Osteocyte (in vitro differentiated cells): ENCODE measurements around the gene A2ML1. TPM values are rescaled to one million over a fixed set of nuclear protein-coding genes. Genes with fewer than 3 reads are reported as not detected.

Experiments
- DNase-seq: peaks from one replicate; pipeline ENCODE4 v3.0.0; 2021; ENCODE audit warnings: mixed read lengths; ENCODE audit not compliant: unreplicated experiment; ENCODE audit errors: extremely low spot score
- H3K27ac Mint-ChIP-seq: one replicate; pipeline ENCODE4 v1.8.0; 2021; ENCODE audit warnings: mild to moderate bottlenecking, mixed read lengths; ENCODE audit not compliant: unreplicated experiment
- H3K27me3 Mint-ChIP-seq: one replicate; pipeline ENCODE4 v1.8.0; 2021; ENCODE audit warnings: mixed read lengths; ENCODE audit not compliant: unreplicated experiment
- H3K36me3 Mint-ChIP-seq: one replicate; pipeline ENCODE4 v1.8.0; 2021; ENCODE audit warnings: mixed read lengths; ENCODE audit not compliant: unreplicated experiment
- H3K4me1 Mint-ChIP-seq: one replicate; pipeline ENCODE4 v1.8.0; 2021; ENCODE audit warnings: mixed read lengths; ENCODE audit not compliant: unreplicated experiment
- H3K4me3 Mint-ChIP-seq: one replicate; pipeline ENCODE4 v1.8.0; 2021; ENCODE audit warnings: mild to moderate bottlenecking, moderate library complexity, mixed read lengths; ENCODE audit not compliant: unreplicated experiment
- H3K9me3 Mint-ChIP-seq: one replicate; pipeline ENCODE4 v1.8.0; 2021; ENCODE audit warnings: mixed read lengths; ENCODE audit not compliant: unreplicated experiment
- CTCF ChIP-seq: fragments of 200-600 bp; sonication (generic); IDR thresholded peaks from 2 replicates; pipeline ENCODE4 v1.5.0; 2021; ENCODE audit warnings: antibody characterized with exemption, mild to moderate bottlenecking, moderate library complexity
- total RNA-seq: library from RNA; stranded (reverse); gene quantifications from 2 replicates; pipeline ENCODE4 v1.2.1, GENCODE V29; 2021

A2ML1 gene
- total RNA-seq, 1 donor from 2014 or later, result not detected

GRCh38 chr12:8890313-8891085 is 68.1 kb downstream of the A2ML1 start:
- DNase-seq, result no peak
- Mint-ChIP-seq H3K27ac (no peak overlapping the region), H3K9me3 (no peaks in the 10 kb centered on the region)

GRCh38 chr12:8891976-8892375 is 69.6 kb downstream of the A2ML1 start:
- DNase-seq, result no peak
- Mint-ChIP-seq H3K4me3 (no peak overlapping the region), H3K27ac (no peak overlapping the region), H3K4me1 (peaks cover 2% of the 10 kb centered on the region), H3K36me3 (no peaks in the 10 kb centered on the region), H3K9me3 (no peaks in the 10 kb centered on the region), H3K27me3 (peaks cover 2% of the 10 kb centered on the region)
- no peak for TF ChIP-seq CTCF

More at GRCh38 chr12:8890313-8891085, 68.1 kb downstream of the A2ML1 start:
- peak; percentile 94 for TF ChIP-seq CTCF
- Mint-ChIP-seq H3K27me3 (no peaks in the 10 kb centered on the region), H3K36me3 (no peaks in the 10 kb centered on the region), H3K4me1 (peaks cover 2% of the 10 kb centered on the region), H3K4me3 (peak overlapping the region; percentile 81)

- no peaks in the 10 kb centered on the region for H3K9me3 Mint-ChIP-seq
- peaks cover 6% of the 10 kb centered on the region for H3K27me3 Mint-ChIP-seq
Measured at GRCh38 chr12:8894378-8894777, 72.0 kb downstream of the A2ML1 start.

GRCh38 chr12:8894986-8895385 is 72.6 kb downstream of the A2ML1 start:
- TF ChIP-seq CTCF, result no peak
- Mint-ChIP-seq H3K4me3 (no peak overlapping the region), H3K9me3 (no peaks in the 10 kb centered on the region), H3K27ac (no peak overlapping the region), H3K36me3 (no peaks in the 10 kb centered on the region), H3K4me1 (peaks cover 2% of the 10 kb centered on the region), H3K27me3 (peaks cover 6% of the 10 kb centered on the region)
- no peak for DNase-seq

More at GRCh38 chr12:8894378-8894777, 72.0 kb downstream of the A2ML1 start:
- Mint-ChIP-seq H3K36me3 (no peaks in the 10 kb centered on the region), H3K4me1 (peaks cover 2% of the 10 kb centered on the region), H3K27ac (no peak overlapping the region), H3K4me3 (no peak overlapping the region)
- DNase-seq, result no peak
- no peak for TF ChIP-seq CTCF

- H3K4me3 Mint-ChIP-seq, result no peak overlapping the region
- H3K36me3 Mint-ChIP-seq, result no peaks in the 10 kb centered on the region
- H3K4me1 Mint-ChIP-seq, result no peaks in the 10 kb centered on the region
- no peak for TF ChIP-seq CTCF
- no peak overlapping the region for H3K27ac Mint-ChIP-seq
- no peaks in the 10 kb centered on the region for H3K9me3 Mint-ChIP-seq
- DNase-seq, result no peak
- peaks cover 6% of the 10 kb centered on the region for H3K27me3 Mint-ChIP-seq
Measured at GRCh38 chr12:8897081-8897480, 74.7 kb downstream of the A2ML1 start.
